CD4-positive, alpha-beta memory T cell (primary cell): ENCODE data around the gene UQCC3. TPM values are rescaled to one million over a fixed set of nuclear protein-coding genes. Genes with fewer than 3 reads are reported as not detected.

Experiments
- CTCF ChIA-PET: fragments of 350-600 bp; sonication (Branson Sonifier 250); formaldehyde crosslinking; loops from one replicate; lab custom pipeline; 2021; ENCODE audit warnings: inconsistent platforms; ENCODE audit not compliant: partially characterized antibody; lab: Charles Lee
- POLR2A ChIA-PET: fragments of 350-600 bp; sonication (Branson Sonifier 250); formaldehyde crosslinking; loops from one replicate; lab custom pipeline; 2021; ENCODE audit not compliant: partially characterized antibody; lab: Charles Lee
- DNase-seq, 5 donors: peaks; one replicate each; pipeline versions ENCODE4 v3.0.0 to v3.0.0-alpha.2; 2020 to 2022; ENCODE audit warnings: mixed read lengths in 1 of 5
- H3K27ac ChIP-seq: one replicate; pipeline ENCODE4 v1.7.0; 2013; ENCODE audit warnings: low read depth, low read length
- H3K27me3 ChIP-seq: 2 replicates; pipeline ENCODE4 v1.7.0; 2013; ENCODE audit warnings: mild to moderate bottlenecking, low read length, moderate library complexity; ENCODE audit not compliant: insufficient read depth
- H3K36me3 ChIP-seq: 2 replicates; pipeline ENCODE4 v1.7.0; 2013; ENCODE audit warnings: mild to moderate bottlenecking, low read length, moderate library complexity; ENCODE audit not compliant: insufficient read depth
- H3K4me1 ChIP-seq: 2 replicates; pipeline ENCODE4 v1.7.0; 2013; ENCODE audit warnings: mild to moderate bottlenecking, low read length, moderate library complexity; ENCODE audit not compliant: insufficient read depth
- H3K4me3 ChIP-seq, 2 donors: one replicate each; pipeline ENCODE4 v1.7.0; 2013; ENCODE audit warnings: low read length in 2 of 2, mild to moderate bottlenecking in 1 of 2
- H3K9me3 ChIP-seq, 2 donors: one replicate each; pipeline ENCODE4 v1.7.0; 2013; ENCODE audit warnings: low read length in 2 of 2, control low read depth in 1 of 2; ENCODE audit not compliant: control insufficient read depth in 1 of 2
- H3K27ac Mint-ChIP-seq, 7 donors: one replicate each; pipeline ENCODE4 v1.8.0; 2020 to 2021; ENCODE audit warnings: mixed read lengths in 7 of 7, mild to moderate bottlenecking in 6 of 7, inconsistent platforms in 3 of 7, moderate library complexity in 3 of 7
- H3K27me3 Mint-ChIP-seq, 2 donors: one replicate each; pipeline ENCODE4 v1.8.0; 2020 to 2021; ENCODE audit warnings: mixed read lengths in 2 of 2
- H3K36me3 Mint-ChIP-seq, 2 donors: one replicate each; pipeline ENCODE4 v1.8.0; 2020 to 2021; ENCODE audit warnings: mixed read lengths in 2 of 2, inconsistent platforms in 1 of 2, mild to moderate bottlenecking in 1 of 2
- H3K4me1 Mint-ChIP-seq, 4 donors: one replicate each; pipeline ENCODE4 v1.8.0; 2020 to 2021; ENCODE audit warnings: mixed read lengths in 4 of 4, mild to moderate bottlenecking in 1 of 4
- H3K4me3 Mint-ChIP-seq, 8 donors: one replicate each; pipeline ENCODE4 v1.8.0; 2020 to 2021; ENCODE audit warnings: mixed read lengths in 8 of 8, mild to moderate bottlenecking in 7 of 8, moderate library complexity in 6 of 8, inconsistent platforms in 3 of 8
- H3K9me3 Mint-ChIP-seq, 8 donors: one replicate each; pipeline ENCODE4 v1.8.0; 2020 to 2021; ENCODE audit warnings: mixed read lengths in 8 of 8, mild to moderate bottlenecking in 5 of 8, inconsistent platforms in 3 of 8, moderate library complexity in 1 of 8
- intact Hi-C: fragments of 100-400 bp; cut with micrococcal nuclease; formaldehyde crosslinking; loops from one replicate; pipeline ENCODE4 v1.15.1; 2023
- polyA plus RNA-seq, 2 donors: library from polyadenylated mRNA; unstranded; fragments of 300-500 nt; fragmentation: Illumina TruSeq; gene quantifications; one replicate each; pipeline ENCODE4 v1.2.3, GENCODE V29; 2021
- total RNA-seq, 2 experiments: library from RNA; stranded (reverse); gene quantifications; one replicate each; pipeline ENCODE4 v1.2.3, GENCODE V29; 2021

Gene UQCC3
- total and polyA plus RNA-seq, 4 experiments from 2014 or later, result 7.2 to 12.1 (median 9.6) TPM

DNA sequence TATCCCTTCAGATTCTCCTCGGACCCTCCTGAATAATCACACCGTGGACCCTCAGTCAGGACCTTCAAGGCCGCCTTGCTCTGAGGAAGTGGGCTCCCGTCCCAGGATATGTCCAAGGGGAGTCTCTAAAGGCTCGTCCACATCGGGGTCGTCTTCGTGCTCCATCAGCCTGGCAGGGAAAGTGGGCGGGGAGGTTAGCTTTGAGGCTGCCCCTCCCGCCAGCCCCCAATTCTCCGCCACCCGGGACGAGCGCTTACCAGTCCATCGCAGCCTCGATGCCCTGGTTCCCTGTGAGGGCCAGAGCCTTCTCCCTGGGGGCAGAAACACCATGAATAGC lies 6.9 kb downstream of the UQCC3 start:
- H3K27ac Mint-ChIP-seq, result peak overlapping the region; percentile 86 to 99 (median 95)
- no peaks in the 10 kb centered on the region for H3K27me3 Mint-ChIP-seq
- Histone ChIP-seq H3K27ac (peak overlapping the region; percentile 98), H3K27me3 (no peaks in the 10 kb centered on the region), H3K9me3 (no peaks in the 10 kb centered on the region), H3K4me1 (peaks cover 43% of the 10 kb centered on the region), H3K36me3 (peaks cover 15% of the 10 kb centered on the region), H3K4me3 (peak overlapping the region; percentile 58 to 95)
- peaks cover 18 to 36% of the 10 kb centered on the region in 2 donors for H3K36me3 Mint-ChIP-seq
- no peaks in the 10 kb centered on the region for H3K9me3 Mint-ChIP-seq
- peak overlapping the region; percentile 87 to 98 (median 92) for H3K4me3 Mint-ChIP-seq
- POLR2A ChIA-PET, result interaction anchor here (0.6 to 19.7 kb wide), 10 partner anchors 7 to 178 kb away, joined by 3 to 494 read pairs (median 8); partner anchors contain the start of genes BSCL2, C11orf98, CSKMT and GNG3
- DNase-seq, result no peak
- CTCF ChIA-PET, result no interaction called here
- peaks cover 17 to 51% (median 34%) of the 10 kb centered on the region in 4 donors for H3K4me1 Mint-ChIP-seq
- intact Hi-C loops, result loop anchor here (2.0 to 5.0 kb wide), 4 partner anchors 14 to 256 kb away; partner anchors contain the start of genes C11orf98, CSKMT and INTS5

DNA sequence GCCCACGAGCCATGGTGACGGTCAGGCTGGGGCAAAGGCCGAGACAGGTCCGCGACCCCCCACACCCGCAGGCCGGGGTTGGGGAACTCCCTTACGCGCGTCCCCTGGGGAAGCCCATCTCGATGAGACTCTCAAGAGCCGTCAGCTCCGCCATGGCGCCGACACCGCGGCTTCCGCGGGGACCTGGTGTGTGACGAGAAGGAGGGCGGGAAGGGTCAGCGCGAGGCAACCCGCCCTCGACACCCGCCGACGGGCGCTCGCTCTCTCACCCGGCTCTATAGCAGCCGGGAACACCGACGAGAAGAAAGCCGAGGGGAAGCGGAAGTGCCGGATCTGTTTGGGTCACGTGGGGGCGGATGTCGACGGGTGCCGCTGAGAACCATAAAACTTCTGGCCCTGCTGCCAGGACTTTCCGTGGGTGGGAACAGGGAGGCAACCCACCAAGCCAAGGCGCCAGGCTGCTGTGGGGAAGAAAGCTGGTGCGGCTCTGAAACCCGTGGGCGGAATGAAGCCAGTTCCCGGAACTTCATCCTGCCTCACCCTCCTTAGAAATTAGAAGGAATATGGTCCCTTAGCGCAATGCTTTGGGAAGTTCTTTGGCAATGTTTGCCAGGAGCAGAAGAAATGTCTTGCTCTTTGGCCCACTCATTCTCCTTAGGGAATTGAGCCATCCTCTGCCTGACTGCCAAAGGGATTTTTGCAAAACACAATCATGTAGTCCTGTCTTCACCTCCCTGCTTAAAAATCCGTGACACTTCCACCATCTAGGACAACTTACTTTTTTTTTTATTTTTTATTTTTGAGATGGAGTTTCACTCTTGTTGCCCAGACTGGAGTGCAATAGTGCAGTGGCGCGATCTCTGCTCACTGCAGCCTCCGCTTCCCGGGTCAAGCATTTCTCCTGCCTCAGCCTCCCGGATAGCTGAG lies 7.6 kb downstream of the UQCC3 start, which contains the start of gene UBXN1:
UBXN1 (minus strand) TSS at position 304 of the 927 bp plus-strand sequence; CDS start at position 154, 150 bp downstream.
- ChIA-PET CTCF (interaction anchor here (0.9 to 2.8 kb wide), 5 partner anchors 10 to 185 kb away, joined by 3 to 42 read pairs (median 5); partner anchors contain the start of genes C11orf98, CSKMT and LRRN4CL), POLR2A (interaction anchor here (0.6 to 19.7 kb wide), 16 partner anchors 8 to 254 kb away, joined by 3 to 494 read pairs (median 8); partner anchors contain the start of genes B3GAT3, BSCL2, C11orf98 and CSKMT)
- H3K36me3 Mint-ChIP-seq, result peaks cover 18 to 33% of the 10 kb centered on the region in 2 donors
- peak within 1 kb of the TSS; percentile 86 to 99 (median 95) for H3K27ac Mint-ChIP-seq
- Histone ChIP-seq H3K36me3 (peaks cover 15% of the 10 kb centered on the region), H3K4me3 (peak within 1 kb of the TSS; percentile 58 to 95), H3K9me3 (no peaks in the 10 kb centered on the region), H3K27me3 (no peaks in the 10 kb centered on the region), H3K4me1 (peaks cover 37% of the 10 kb centered on the region), H3K27ac (peak within 1 kb of the TSS; percentile 98)
- no peaks in the 10 kb centered on the region for H3K9me3 Mint-ChIP-seq
- DNase-seq, result peak; percentile 80 to 90 (median 82)
- H3K27me3 Mint-ChIP-seq, result no peaks in the 10 kb centered on the region
- H3K4me1 Mint-ChIP-seq, result peaks cover 16 to 50% (median 31%) of the 10 kb centered on the region in 4 donors
- intact Hi-C loops, result loop anchor here (1.0 to 5.0 kb wide), 6 partner anchors 8 to 257 kb away; partner anchors contain the start of genes C11orf98, CSKMT, INTS5 and UQCC3
- peak within 1 kb of the TSS; percentile 87 to 98 (median 92) for H3K4me3 Mint-ChIP-seq

DNA sequence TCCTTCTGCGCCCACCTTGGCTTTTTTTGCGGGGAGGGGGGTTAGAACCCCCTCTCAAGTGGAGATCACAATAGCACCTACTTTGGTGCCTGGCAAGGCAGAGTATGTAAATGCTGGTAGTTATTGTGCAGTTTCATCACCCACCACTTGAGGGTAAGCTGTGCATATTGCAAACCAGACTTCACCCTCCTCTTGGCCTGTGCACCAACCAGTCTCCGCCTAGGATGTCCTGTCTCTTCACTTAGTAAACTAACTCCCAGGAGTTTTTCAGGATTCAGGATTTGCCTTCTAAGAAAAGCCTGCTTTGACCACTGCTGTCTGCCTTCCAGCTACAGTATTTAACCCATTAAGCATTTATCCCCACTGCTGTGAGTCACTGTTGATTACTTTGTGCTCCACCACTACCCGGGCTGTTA lies 9.4 kb downstream of the UQCC3 start:
- Mint-ChIP-seq H3K4me1 (peaks cover 14 to 41% (median 26%) of the 10 kb centered on the region in 4 donors), H3K27ac (peak overlapping the region; percentile 33 to 92 (median 76)), H3K4me3 (peak overlapping the region in 7 of 8 donors; percentile 57 to 79 (median 69)), H3K36me3 (peaks cover 14 to 29% of the 10 kb centered on the region in 2 donors), H3K9me3 (no peaks in the 10 kb centered on the region), H3K27me3 (no peaks in the 10 kb centered on the region)
- CTCF ChIA-PET, result interaction anchor here (0.7 to 2.8 kb wide), 20 partner anchors 8 to 256 kb away, joined by 3 to 42 read pairs (median 4); partner anchors contain the start of genes C11orf98, CSKMT, LRRN4CL and TUT1
- H3K36me3 ChIP-seq, result peaks cover 15% of the 10 kb centered on the region
- no peak overlapping the region for H3K4me3 ChIP-seq
- DNase-seq, result peak; percentile 40 to 57 (median 45)
- intact Hi-C loops, result loop anchor here (1.0 to 5.0 kb wide), 2 partner anchors 181 to 341 kb away; no protein-coding TSS in a partner anchor
- no peaks in the 10 kb centered on the region for H3K27me3 ChIP-seq
- H3K9me3 ChIP-seq, result no peaks in the 10 kb centered on the region
- POLR2A ChIA-PET, result interaction anchor here (0.8 to 19.7 kb wide), 16 partner anchors 9 to 256 kb away, joined by 3 to 494 read pairs (median 5); partner anchors contain the start of genes BSCL2, C11orf98, CSKMT and GANAB
- H3K27ac ChIP-seq, result no peak overlapping the region
- H3K4me1 ChIP-seq, result peaks cover 36% of the 10 kb centered on the region

- Histone ChIP-seq H3K36me3 (peaks cover 3% of the 10 kb centered on the region), H3K27me3 (no peaks in the 10 kb centered on the region), H3K4me3 (no peak overlapping the region), H3K27ac (no peak overlapping the region), H3K9me3 (no peaks in the 10 kb centered on the region), H3K4me1 (peaks cover 23% of the 10 kb centered on the region)
- ChIA-PET POLR2A (interaction anchor here (1.2 kb wide), 1 partner anchor 91 kb away, joined by 5 read pairs; the partner anchor contains the start of gene TUT1), CTCF (interaction anchor here (1.8 kb wide), 1 partner anchor 11 kb away, joined by 9 read pairs; no protein-coding TSS in a partner anchor)
- H3K9me3 Mint-ChIP-seq, result no peaks in the 10 kb centered on the region
- intact Hi-C loops, result loop anchor here (5.0 kb wide), 1 partner anchor 340 kb away; no protein-coding TSS in a partner anchor
- no peak overlapping the region for H3K27ac Mint-ChIP-seq
- no peak overlapping the region for H3K4me3 Mint-ChIP-seq
- H3K27me3 Mint-ChIP-seq, result peaks cover 0 to 5% of the 10 kb centered on the region in 2 donors
- peaks cover 6 to 13% of the 10 kb centered on the region in 2 donors for H3K36me3 Mint-ChIP-seq
- DNase-seq, result no peak
- peaks cover 10 to 27% (median 19%) of the 10 kb centered on the region in 4 donors for H3K4me1 Mint-ChIP-seq
Observed at GRCh38 chr11:62682518-62682917, 11.0 kb downstream of the UQCC3 start.

GRCh38 chr11:62687508-62688396 lies 16.3 kb downstream of the UQCC3 start:
- ChIA-PET POLR2A (interaction anchor here (1.0 to 1.2 kb wide), 2 partner anchors 17 to 22 kb away, joined by 3 read pairs; partner anchors contain the start of genes C11orf98 and CSKMT), CTCF (interaction anchor here (1.2 kb wide), 1 partner anchor 100 kb away, joined by 3 read pairs; no protein-coding TSS in a partner anchor)
- H3K9me3 Mint-ChIP-seq, result no peaks in the 10 kb centered on the region
- H3K4me3 ChIP-seq, result no peak overlapping the region
- H3K27me3 ChIP-seq, result no peaks in the 10 kb centered on the region
- H3K36me3 ChIP-seq, result no peaks in the 10 kb centered on the region
- no peaks in the 10 kb centered on the region for H3K9me3 ChIP-seq
- peaks cover 7 to 10% of the 10 kb centered on the region in 2 donors for H3K36me3 Mint-ChIP-seq
- H3K27ac ChIP-seq, result no peak overlapping the region
- no peaks in the 10 kb centered on the region for H3K4me1 ChIP-seq
- H3K4me3 Mint-ChIP-seq, result no peak overlapping the region
- no peaks in the 10 kb centered on the region for H3K4me1 Mint-ChIP-seq
- no peak for DNase-seq
- peaks cover 0 to 5% of the 10 kb centered on the region in 2 donors for H3K27me3 Mint-ChIP-seq
- intact Hi-C loops, result no loop called here
- no peak overlapping the region for H3K27ac Mint-ChIP-seq

DNA sequence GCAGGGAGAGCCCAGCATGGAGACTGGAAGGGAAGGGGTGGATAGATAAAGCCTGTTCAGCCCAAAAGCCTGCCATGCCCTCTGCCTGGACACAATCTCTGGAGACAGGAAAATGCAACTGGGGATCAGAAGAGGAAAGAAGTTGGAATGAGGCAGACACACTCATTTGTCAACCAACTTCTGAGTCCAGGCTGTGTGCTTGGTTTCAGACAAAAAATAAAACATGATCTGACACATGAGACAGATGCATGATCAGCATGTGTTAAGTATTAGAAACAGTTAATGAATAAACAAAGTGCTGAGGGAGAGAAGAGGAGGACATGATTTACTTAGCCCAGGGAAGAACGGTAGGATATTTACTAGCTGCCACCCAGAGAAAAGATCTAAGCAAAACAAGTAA lies 17.0 kb downstream of the UQCC3 start:
- no peak for DNase-seq
- ChIA-PET CTCF (interaction anchor here (1.2 kb wide), 2 partner anchors 8 to 99 kb away, joined by 3 to 5 read pairs; no protein-coding TSS in a partner anchor), POLR2A (interaction anchor here (1.0 kb wide), 1 partner anchor 17 kb away, joined by 3 read pairs; no protein-coding TSS in a partner anchor)
- intact Hi-C loops, result no loop called here
- peaks cover 0 to 5% of the 10 kb centered on the region in 2 donors for H3K27me3 Mint-ChIP-seq
- Histone ChIP-seq H3K36me3 (no peaks in the 10 kb centered on the region), H3K4me3 (no peak overlapping the region), H3K27ac (no peak overlapping the region), H3K4me1 (no peaks in the 10 kb centered on the region), H3K9me3 (no peaks in the 10 kb centered on the region), H3K27me3 (no peaks in the 10 kb centered on the region)
- no peaks in the 10 kb centered on the region for H3K4me1 Mint-ChIP-seq
- no peaks in the 10 kb centered on the region for H3K9me3 Mint-ChIP-seq
- H3K4me3 Mint-ChIP-seq, result no peak overlapping the region
- no peak overlapping the region for H3K27ac Mint-ChIP-seq
- peaks cover 10 to 12% of the 10 kb centered on the region in 2 donors for H3K36me3 Mint-ChIP-seq
